DLD1 (cell line): ENCODE data around the gene MYRF.

ENCODE experiments used
- in situ Hi-C: cut with HindIII; loops from 2 replicates; pipeline ENCODE4 v1.10.0; 2017; ENCODE audit warnings: low sequenced_read_pairs

Gene MYRF

DNA sequence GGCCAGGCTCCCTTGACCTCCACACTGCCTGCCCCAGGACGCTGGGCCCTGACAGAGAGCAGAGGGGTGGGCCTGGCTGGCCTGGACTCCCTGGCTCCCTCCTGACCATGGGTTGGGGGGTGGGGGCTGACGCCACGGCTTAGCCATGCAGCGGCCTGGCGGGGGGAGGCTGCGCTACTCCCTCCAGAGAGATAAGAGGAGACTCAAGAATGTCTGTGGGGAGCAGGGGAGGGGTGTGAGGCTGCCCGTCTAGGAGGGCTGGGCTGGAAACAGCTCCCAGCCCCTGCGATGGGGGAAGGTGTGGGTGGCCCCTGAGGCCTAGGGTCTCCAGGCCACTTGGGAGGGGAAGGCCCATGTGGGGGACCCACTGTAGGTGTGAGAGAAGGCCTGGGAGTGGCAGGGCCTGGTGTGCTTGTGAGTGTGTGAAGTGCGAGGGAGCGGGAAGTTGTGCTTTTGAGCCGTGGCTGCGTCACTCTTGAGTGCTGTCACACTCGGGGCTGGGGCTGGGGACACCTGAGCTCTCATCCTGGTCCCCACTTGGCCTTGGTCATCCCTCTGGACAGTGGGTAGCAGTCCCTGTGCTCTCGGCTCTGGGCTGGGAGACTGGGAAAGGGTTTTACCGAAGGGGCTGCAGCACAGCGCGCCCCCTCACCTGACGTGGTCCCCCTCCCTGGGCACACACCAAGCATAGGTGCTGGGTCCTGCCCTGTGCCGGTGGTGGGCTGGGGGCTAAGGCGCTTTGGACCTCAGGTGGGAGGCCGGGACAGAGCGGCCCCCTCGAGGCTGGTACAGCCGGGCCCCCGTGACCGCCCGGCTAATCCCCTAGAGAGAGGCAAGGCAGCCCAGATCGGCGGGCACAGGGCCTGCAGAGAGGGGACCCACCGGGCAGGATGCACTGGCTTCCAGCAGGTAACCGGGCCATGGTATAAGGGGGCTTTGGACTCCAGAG is 2.4 kb downstream of the MYRF start:
- in situ Hi-C loops, result no loop called here

DNA sequence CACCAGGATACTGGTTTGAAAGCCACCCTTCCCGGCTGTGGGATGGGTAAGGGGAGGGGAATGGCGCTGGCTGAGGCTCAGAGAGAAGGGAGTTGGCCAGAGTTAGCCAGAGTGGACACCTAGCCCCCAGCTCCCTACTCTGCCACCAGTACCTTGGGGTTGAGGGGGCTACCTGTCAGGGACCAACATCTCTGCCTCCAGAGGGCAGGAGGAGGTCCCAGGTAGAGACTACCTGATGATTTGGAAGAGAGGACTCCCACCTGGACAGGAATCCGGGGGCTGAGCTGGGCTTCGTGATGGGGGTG is 3.7 kb downstream of the MYRF start:
- in situ Hi-C loops, result no loop called here

DNA sequence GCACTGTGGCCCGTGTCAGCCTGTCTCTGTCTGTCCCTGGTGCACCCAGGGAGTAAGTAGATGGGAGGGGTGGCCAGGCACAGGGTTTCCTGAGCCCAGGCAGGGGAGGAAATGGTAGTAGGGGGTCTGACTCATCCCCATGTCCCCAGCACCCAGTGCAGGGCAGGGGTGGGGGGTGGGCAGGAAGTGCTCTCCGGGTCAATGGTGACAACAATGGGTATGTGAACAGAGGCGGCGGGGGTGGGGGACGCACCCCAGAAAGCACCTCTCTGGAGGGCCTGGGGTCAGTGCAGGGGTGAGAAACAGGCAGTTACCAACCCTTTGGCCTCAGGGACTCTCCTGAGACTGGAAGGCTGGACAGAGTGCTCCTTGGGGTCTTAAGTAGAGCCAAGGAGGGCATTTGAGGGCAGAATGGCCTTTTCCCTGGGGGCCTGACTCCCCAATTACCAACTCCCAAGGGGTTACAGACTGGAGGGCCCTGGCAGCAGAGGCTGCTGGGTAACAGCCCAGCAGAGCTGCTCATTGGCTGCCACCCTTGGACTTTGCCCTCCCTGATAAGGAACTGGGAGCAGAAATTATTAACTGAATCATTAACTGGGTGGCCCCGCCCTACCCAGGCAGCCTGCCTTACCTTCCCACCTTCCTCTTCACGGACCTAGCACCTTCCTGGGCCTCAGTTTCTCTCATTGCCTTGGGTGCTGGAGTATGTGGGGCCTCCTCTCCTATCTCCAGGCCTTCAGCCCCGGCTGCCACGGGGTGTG is 4.2 kb downstream of the MYRF start:
- in situ Hi-C loops, result no loop called here

DNA sequence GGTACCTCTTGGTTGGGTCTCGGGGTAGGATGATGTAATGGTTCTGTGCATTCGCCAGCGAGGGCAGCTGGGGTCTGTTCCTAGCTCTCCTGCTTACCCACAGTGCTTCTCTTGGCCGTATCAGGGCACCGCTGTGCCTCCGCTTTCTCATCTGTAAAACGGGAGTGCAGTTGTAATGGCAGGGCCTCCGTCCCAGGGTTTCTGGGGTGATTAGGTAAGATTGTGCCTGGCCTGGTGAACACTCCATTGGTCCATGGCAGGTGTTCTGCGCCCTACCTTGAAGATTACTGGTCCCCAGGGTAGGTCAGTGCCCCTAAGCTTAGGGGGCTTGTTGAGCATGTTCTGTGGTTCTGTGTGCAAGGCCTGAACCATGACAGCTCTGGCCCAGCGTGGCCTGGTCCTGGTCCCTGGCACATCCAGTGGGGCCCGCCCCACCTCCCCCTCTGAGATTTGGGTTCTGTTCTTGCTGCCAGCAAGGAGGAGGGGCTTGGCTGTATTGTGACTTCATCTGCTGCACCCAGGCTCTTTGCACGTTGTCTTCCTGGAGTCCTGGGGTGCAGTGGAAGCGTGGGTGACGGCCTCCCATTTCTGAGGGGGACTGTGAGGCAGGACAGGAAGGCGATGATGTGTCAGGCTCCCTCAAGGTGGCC is 4.9 kb downstream of the MYRF start:
- in situ Hi-C loops, result no loop called here

DNA sequence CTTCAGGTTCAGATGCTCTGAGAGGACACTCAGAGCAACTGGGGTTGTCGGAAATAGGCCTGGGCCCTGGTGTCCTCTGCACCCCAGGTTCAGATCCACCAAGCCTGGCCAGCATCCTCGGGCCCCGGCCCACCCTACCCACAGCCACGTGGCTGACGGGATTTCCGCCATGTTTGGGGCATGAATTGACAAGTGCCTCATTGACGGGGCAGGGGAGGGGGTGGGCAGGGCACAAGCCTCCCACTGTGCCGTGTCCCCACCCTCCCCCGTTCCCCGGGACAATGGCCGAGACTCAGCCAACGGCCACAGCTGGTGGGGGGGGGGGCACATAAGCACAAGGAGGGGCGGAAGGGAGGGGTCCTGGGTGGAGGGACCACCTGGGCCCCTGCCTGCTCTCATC is 8.5 kb downstream of the MYRF start:
- in situ Hi-C loops, result no loop called here

DNA sequence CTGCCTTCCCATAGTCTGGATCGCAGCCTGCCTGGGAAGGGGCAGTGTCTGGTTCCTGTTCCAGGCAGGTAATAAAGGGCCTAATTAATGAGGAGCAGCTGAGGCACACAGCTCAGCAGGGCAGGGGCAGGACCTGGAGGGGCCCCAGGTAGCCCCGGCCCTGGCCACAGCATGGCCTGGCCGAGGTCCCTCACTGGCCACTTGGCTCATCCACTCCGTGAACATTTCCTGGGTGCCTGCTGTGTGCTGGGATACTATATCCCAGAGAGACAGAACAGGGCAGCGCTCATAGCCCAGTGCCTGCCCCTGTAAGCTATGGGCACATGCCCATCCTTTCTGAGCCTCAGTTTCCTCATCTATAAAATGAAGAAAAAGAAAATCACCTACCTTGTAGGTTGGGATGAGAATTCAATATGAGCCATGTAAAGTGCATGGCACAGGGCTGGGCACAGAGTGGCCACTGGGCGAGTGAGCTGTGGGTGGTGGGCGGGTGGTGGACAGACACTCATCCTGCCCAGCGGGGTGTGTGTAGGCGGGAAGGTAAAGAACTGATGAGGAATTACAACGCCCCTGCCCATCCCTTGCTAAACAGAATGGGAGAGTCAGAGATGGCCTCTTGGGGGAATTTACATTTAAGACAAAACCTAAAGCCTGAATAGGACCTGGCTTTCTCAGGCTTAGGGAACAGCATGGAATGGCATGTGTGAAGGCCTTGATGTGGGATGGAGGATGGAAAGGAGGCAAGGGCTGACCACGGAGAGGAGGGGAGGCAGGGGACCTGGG is 9.2 kb downstream of the MYRF start:
- in situ Hi-C loops, result no loop called here

DNA sequence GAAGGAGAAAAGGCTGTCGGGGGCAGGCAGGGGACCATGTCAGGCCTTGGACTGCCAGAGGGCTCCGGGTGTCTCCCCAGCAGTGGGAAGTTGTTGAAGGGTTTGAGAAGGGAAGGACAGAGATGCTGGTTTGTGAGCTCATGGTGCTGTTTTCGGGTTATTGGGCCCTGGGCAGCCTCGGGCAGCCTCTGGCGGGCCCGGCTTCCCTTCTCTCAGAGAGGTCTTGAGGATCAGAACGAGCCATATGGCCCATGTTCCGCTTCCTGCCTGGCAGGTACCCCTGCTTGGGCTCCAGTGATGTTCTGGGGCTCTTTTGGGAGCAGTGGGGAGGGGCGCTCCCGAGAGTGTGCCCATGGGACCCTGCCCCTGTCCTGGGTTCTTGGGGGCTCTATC is 9.8 kb downstream of the MYRF start:
- in situ Hi-C loops, result no loop called here

DNA sequence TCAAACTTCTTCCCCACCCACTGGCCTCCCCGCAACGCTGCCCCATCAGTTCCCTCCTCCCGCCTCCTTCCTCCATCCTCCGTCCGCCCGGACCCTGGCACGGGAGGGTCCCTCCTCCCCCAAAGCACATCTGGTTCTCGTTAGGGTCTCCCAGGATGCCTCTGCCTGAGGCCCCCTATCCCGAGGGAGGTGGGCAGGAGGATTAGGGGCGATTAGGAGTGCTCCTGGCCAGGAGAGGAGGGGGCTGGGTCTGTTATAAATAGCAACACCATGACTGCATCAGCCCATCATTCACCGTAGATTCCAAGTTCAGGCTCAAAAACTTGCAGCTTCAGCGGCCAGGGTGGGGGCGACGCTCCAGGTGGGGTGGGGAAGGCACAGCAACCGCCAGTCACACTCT is 10.4 kb downstream of the MYRF start:
- in situ Hi-C loops, result no loop called here

DNA sequence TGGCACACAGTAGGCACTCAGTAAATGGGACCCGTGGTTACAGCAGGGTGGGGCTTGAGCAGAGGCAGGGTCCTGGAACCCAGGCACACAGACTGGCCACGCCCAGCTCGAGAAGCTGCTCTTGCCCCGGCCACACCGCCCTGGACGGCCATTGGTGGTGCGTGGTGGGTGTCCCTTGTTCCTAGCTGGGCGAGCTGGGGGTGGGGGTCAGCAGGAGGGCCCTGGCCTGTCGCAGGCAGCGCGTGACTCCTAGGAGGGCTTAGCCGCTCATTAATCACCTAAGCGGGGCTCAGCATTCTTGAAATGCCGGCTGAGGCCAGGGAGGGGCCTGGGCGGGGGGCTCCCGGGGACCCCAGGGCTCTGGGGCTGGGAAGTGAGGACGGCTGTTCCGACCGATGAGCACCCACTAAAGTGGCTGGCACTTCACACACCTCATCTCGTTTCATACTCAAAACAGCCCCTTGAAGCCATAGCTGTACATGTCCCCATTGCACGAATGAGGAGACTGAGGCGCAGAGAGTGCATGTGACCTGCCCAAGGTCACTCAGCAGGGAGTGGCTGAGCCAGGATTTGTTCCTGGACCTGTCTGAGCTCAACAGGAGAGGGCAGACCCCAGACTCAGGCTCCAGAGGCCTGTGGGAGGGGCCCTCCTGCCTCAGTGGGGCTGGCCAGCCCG is 11.6 kb downstream of the MYRF start:
- in situ Hi-C loops, result no loop called here

DNA sequence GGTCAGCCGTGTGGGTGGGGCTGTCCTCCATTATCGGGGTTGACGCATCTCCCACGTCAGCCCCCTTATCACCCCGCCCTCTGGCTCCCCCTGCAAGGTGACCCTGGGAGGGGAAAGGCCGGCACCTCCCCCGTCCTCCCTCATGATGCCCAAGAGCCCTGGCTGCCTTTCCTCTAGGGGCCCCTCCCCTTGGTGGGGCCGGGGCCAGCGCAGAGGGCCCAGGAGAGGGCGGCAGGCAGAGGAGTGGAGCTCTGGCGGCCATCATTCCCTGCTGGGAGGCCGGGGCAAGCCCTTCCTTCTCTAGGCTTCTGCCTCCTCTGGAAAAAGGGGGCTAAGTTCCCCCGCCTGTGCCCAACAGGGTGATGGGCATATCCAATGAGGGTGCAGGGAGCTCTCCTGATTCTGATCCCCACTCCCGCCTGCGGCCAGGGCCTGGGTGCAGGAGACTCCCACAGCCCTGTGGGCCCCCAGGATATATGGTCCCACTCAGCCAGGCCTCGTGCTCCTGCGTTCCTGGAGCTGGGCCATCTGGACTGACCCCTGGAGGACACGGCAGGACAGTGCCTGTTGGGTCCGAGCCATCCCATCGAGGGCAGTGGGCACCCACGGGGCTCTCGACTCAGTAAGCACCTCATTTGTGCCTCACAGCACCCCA is 12.3 kb downstream of the MYRF start:
- in situ Hi-C loops, result no loop called here

DNA sequence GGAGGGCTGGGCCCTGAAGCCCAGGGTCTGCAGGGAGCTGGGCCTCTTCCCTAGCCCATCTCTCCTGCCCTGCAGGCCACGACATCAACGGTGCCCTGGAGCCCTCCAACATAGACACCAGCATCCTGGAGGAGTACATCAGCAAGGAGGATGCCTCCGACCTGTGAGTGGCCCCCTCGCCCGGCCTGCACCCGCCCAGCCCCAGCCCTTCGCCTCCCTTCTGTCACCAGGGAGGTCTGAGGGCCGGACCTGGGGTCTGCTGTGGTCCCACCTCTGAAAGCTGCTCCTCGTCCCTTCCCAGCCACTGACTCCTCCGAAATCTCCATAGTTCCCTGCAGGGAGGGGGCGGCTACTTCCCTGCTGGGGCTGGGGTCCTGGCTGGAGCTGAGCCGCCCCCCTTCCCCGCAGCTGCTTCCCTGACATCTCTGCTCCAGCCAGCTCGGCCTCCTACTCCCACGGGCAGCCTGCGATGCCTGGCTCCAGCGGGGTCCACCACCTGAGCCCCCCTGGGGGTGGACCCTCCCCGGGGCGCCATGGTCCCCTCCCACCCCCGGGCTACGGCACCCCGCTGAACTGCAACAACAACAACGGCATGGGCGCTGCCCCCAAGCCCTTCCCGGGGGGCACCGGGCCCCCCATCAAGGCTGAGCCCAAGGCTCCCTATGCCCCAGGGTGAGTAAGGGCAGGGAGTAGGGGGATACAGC is 13.3 kb downstream of the MYRF start:
- in situ Hi-C loops, result no loop called here

DNA sequence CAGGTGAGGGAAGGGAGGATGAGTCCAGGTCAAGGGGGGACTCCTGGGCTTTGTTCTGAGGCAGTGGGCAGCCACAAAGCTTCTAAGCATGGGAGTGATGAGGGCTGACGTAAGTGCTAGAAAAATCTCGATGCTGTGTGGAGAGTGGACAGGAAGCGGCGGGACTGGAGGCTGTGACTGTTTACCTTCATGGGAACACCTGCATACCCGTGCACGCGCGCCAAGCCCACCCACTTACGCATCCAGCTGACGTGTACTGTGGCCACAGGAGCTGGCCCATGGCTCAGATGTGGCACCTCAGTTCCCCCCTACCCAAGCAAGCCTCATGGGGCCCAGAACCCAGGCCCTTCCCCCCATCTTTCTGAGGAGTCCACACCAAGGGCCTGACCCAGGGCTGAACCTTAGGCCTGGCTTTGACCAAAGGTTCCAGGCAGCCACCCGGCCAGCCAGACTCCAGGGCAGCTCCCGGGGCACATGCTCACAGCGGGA is 14.0 kb downstream of the MYRF start:
- in situ Hi-C loops, result no loop called here

DNA sequence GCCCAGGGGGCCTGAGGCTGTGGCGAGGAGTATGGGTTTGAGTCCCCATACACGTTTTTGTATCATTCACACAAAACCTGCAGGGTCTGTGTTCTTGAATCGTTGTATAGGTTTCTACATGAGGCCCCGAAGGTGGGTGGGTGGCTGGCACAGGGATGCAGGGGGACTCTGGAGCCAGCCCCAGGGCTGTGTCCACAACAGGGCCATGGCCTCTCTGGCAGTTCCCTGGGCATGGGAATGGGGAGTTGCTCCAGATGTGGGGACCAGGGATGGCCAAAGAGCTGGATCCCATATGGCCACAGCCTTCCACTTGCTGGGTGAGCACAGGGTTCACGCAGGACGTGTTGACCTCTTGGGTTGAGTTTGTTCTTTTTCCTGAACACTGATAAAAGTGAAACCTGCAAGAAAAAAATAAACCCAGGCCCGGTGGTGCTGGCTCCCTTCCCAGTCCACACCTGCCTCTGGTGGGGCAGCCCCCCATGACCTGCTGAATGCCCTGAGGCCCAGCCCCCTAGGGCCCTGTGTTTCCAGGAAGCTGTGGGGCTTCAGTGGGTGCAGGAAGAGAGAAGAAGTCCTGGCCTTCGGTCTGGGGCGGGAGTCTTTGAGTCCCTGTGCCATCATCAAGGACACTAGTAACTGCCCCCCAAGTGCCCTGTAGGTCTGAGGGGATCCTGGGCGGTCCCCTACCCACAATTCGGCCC is 16.1 kb downstream of the MYRF start:
- in situ Hi-C loops, result no loop called here

DNA sequence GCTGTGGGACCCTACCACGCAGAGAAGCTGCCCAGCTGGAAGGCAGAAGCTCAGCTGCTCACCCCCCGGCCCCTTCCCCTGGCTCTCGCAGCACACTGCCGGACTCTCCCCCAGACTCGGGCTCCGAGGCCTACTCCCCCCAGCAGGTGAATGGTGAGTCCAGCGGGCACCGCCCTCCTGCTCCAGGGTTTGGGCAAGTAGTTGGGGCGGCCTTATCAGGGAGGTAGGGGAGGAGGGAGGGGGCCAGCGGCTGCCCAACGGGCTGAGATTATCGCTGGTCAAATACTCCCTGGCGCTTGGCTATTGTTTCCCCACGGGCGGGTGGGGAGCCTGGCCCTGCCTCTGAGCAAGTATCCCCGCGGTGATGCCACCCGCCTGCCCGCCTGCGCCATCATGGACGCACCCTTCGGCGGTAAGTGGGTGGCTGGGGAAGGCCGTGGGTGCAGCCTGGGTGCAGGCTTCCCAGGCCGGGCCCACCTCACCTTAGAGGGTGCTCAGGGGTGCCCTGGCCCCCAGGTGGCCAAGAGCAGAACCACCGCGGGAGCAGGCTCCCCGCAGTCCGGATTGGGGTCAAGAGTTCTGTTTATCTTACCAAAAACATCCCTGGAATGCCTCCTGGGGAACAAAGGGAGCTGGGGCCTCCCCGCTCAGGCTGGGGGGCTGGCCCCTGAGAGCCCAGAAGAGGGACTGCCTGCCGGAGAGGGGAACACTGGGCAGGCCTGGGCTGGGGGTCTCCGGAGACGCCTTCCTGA is 16.9 kb downstream of the MYRF start:
- in situ Hi-C loops, result no loop called here

DNA sequence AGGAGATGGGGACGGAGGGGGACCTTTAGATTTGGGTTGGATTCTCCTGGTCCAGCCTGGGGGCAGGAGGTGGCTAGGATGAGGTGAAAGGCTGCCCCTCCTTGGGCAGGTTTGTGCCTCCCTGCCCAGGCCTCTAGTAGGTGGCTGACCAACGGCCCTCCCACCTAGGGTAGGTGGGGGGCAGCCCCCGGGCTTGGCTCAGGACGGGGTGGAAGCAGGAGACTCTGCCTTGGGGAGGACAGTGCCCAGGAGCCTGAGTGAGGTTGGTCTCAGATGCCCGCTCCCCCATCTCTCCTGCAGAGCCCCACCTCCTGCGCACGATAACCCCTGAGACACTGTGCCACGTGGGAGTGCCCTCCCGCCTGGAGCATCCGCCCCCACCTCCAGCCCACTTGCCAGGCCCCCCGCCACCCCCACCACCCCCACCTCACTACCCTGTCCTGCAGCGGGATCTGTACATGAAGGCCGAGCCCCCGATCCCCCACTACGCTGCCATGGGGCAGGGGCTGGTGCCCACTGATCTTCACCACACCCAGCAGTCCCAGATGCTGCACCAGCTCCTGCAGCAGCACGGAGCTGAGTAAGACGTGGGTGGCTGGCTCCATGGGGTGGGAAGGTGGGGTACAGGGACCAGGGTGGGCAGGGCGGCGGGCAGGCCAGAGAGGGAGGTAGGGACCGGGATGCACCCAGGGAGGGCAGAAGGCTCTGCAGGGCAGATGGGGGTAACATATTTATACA is 17.7 kb downstream of the MYRF start:
- in situ Hi-C loops, result no loop called here

DNA sequence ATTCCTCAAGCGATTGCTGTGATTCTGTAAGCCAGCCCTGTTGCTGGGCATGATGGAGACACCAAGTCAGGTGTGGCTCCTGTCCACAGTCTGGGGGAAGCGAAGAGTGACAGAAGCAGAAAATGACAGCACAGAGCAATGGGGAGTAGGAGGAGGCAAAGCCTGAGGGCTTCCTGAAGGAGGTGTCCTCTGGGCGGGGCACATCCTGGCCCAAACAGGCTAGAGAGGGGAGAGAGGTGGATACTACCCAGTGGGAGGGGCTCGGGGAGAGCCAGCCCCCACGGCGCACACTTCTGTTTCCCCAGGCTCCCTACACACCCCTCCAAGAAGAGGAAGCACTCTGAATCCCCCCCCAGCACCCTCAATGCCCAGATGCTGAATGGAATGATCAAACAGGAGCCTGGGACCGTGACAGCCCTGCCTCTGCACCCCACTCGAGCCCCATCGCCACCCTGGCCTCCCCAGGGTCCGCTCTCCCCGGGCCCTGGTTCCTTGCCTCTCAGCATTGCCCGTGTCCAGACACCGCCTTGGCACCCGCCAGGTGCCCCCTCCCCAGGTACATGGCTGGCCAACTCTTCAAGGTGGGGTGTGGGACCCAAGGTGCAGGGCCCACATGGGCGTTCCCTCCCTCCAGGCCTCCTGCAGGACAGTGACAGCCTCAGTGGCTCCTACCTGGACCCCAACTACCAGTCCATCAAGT is 18.9 kb downstream of the MYRF start:
- in situ Hi-C loops, result no loop called here
